ENCODE results near the gene SEPHS1. TPM values are rescaled to one million over a fixed set of nuclear protein-coding genes. Genes with fewer than 3 reads are reported as not detected.

Gene SEPHS1
- total and polyA plus RNA-seq, 2 of the 8 experiments (the other 6 are each of a cell fraction or from before 2014, with no cell fraction given): 270 to 683 TPM

GRCh38 chr10:13298748-13299436, 49.2 kb downstream of the SEPHS1 start:
- Histone ChIP-seq H3K9me3 (ENCODE audit: insufficient read depth in 2 of 2, low read depth in 1 of 2, low read length in 1 of 2) (no peaks in the 10 kb centered on the region), H3K4me1 (replicated peaks in 1 of 4; ENCODE audit: control insufficient read depth in 3 of 4, insufficient read depth in 4 of 4, low read length in 3 of 4) (peaks cover 0 to 6% (median 3%) of the 10 kb centered on the region in 4 experiments; a peak in 5 of 7 replicates), H2BK5ac (ENCODE audit: low read depth, low read length) (peak overlapping the region; percentile 18; the same call in 1 of the 2 replicates), H2BK20ac (ENCODE audit: low read length) (no peak overlapping the region), H2BK120ac (replicated peaks; ENCODE audit: low read depth, low read length) (no peak overlapping the region), H4K20me1 (replicated peaks in 1 of 2; ENCODE audit: control insufficient read depth in 1 of 2, insufficient read depth in 2 of 2, low read length in 2 of 2) (no peaks in the 10 kb centered on the region), H2AK5ac (ENCODE audit: low read depth, low read length) (peak overlapping the region; percentile 65; the same call in 1 of the 2 replicates), H3K23me2 (ENCODE audit: low read depth, low read length) (no peaks in the 10 kb centered on the region; the same call in 1 of the 2 replicates), H4K5ac (ENCODE audit: insufficient read length, low read depth, low read length) (no peak overlapping the region), H3K27me3 (replicated peaks in 1 of 4; ENCODE audit: control insufficient read depth in 3 of 4, extremely low read depth in 1 of 4, insufficient read depth in 3 of 4, low read length in 3 of 4) (no peaks in the 10 kb centered on the region; a peak in 2 of 7 replicates), H3K4ac (replicated peaks; ENCODE audit: insufficient read length, low read depth, low read length) (no peak overlapping the region), H4K8ac (ENCODE audit: extremely low read depth, insufficient read depth, low read length) (peak overlapping the region; percentile 96; the same call in 1 of the 2 replicates), H3K18ac (ENCODE audit: extremely low read depth, low read length) (peak overlapping the region; percentile 83; the same call in 1 of the 2 replicates), H3K79me2 (ENCODE audit: control insufficient read depth in 1 of 2, insufficient read depth in 2 of 2, low read length in 2 of 2) (no peaks in the 10 kb centered on the region), H3K56ac (replicated peaks; ENCODE audit: insufficient read length, low read depth, low read length) (no peak overlapping the region), H3K27ac (ENCODE audit: low read depth, low read length) (no peak overlapping the region), H3K4me3 (ENCODE audit: extremely low read depth in 1 of 4, insufficient read depth in 2 of 4, low read depth in 3 of 4, low read length in 4 of 4) (peak overlapping the region; percentile 39 to 58 (median 54)), H3K14ac (ENCODE audit: insufficient read length) (no peak overlapping the region), H2AFZ (ENCODE audit: low read length) (0 out of 2 replicates have a peak overlapping the region, but pooled peaks have one; percentile 6), H3K9ac (replicated peaks in 1 of 4; ENCODE audit: extremely low read depth in 1 of 4, low read depth in 3 of 4, low read length in 3 of 4) (peak overlapping the region; percentile 61 to 94 (median 78)), H3K4me2 (ENCODE audit: insufficient read depth in 1 of 2, low read depth in 2 of 2, low read length in 2 of 2) (peak overlapping the region; percentile 84 to 96), H2BK15ac (ENCODE audit: low read length) (no peak overlapping the region), H3K79me1 (ENCODE audit: low read depth, low read length) (no peaks in the 10 kb centered on the region), H4K91ac (replicated peaks; ENCODE audit: insufficient read length, low read length) (no peak overlapping the region), H3K23ac (ENCODE audit: insufficient read length) (no peak overlapping the region), H3K36me3 (ENCODE audit: control insufficient read depth in 2 of 4, insufficient read depth in 4 of 4, low read length in 3 of 4) (peaks cover 0 to 6% (median 1%) of the 10 kb centered on the region in 4 experiments; a peak in 1 of 8 replicates), H2BK12ac (ENCODE audit: low read depth, low read length) (peak overlapping the region; percentile 20)
- FAIRE-seq: no peak
- TF ChIP-seq ASH2L (IDR thresholded peaks at IDR 0.05; ENCODE audit: low read length): peak; percentile 22
- no peak for TF ChIP-seq SP2 (IDR thresholded peaks at IDR 0.05; ENCODE audit: low read length)
- POLR2A ChIA-PET (ENCODE audit: partially characterized antibody): interaction anchor here (0.8 to 6.3 kb wide), 8 partner anchors 10 to 137 kb away, joined by 3 to 92 read pairs (median 8); partner anchors contain the start of genes MCM10 and SEPHS1
- CTCF ChIA-PET (ENCODE audit: partially characterized antibody): interaction anchor here (0.8 to 1.2 kb wide), 2 partner anchors 27 to 122 kb away, joined by 3 to 4 read pairs; no protein-coding TSS in a partner anchor
- no peak for DNase-seq (ENCODE audit: low read depth in 1 of 2, low spot score in 2 of 2)
- 60% methylated on average over 20 of the region's 20 CpGs; no CpG with 5 or more reads in 1 of the 2 experiments for WGBS, 2 experiments (ENCODE audit: extremely low coverage in 1 of 2, insufficient coverage in 1 of 2, insufficient read length in 1 of 2, insufficient replicate concordance in 2 of 2, low coverage in 1 of 2, low lambda C conversion rate in 2 of 2, missing lambda C conversion rate in 1 of 2)

Measured in H1 (cell line).